Right lobe of liver (tissue), 4 donors: ENCODE data around the gene EMID1.

Source experiments
- POLR2A ChIP-seq: fragments of 450-650 bp; IDR thresholded peaks from one replicate; pipeline ENCODE4 v1.6.1; 2017; ENCODE audit warnings: antibody characterized with exemption, mild to moderate bottlenecking
- TF ChIP-seq, protein P1 (sequence below), 4 donors: fragments of 200-600 bp in 3 of 4; fragments of 450-650 bp in 1 of 4; IDR thresholded peaks; one replicate each; pipeline versions ENCODE4 v1.5.1 to v1.8.0; 2016 to 2022; ENCODE audit warnings: antibody characterized with exemption in 4 of 4, mild to moderate bottlenecking in 2 of 4
- donor health status: DM: no; HTN: no; CAD: no.
- donor health status: DM: no; HTN: no; CAD: no.
- donor health status: DM: no; HTN: yes; CAD: no.

- TF ChIP-seq, protein P1, sequence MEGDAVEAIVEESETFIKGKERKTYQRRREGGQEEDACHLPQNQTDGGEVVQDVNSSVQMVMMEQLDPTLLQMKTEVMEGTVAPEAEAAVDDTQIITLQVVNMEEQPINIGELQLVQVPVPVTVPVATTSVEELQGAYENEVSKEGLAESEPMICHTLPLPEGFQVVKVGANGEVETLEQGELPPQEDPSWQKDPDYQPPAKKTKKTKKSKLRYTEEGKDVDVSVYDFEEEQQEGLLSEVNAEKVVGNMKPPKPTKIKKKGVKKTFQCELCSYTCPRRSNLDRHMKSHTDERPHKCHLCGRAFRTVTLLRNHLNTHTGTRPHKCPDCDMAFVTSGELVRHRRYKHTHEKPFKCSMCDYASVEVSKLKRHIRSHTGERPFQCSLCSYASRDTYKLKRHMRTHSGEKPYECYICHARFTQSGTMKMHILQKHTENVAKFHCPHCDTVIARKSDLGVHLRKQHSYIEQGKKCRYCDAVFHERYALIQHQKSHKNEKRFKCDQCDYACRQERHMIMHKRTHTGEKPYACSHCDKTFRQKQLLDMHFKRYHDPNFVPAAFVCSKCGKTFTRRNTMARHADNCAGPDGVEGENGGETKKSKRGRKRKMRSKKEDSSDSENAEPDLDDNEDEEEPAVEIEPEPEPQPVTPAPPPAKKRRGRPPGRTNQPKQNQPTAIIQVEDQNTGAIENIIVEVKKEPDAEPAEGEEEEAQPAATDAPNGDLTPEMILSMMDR (IDR thresholded peaks at IDR 0.05), result no peak
- TF ChIP-seq POLR2A, result no peak
These were observed 59.6 kb downstream of the EMID1 start for GRCh38 chr22:29265305-29265704.
